Stimulated activated effector memory CD8-positive, alpha-beta T cell treated with anti-CD3 and anti-CD28 coated beads, Interleukin-12 subunit alpha, Interleukin-12 subunit beta, amount 100 ng/mL, for 72 hours (primary cell): ENCODE measurements around the gene NR3C1.
A peak's percentile ranks its signal among the peaks of the same experiment; 100 is the strongest.
"Not testable (repeated sequence)": the region's sequence is repeated elsewhere in the genome, so short reads cannot be mapped to it uniquely, and the experiment has no call there.

ENCODE experiments used
- ATAC-seq: fragments of 150-1000 bp; cut with Tn5 transposase; 2 replicates; pipeline ENCODE4 v1.10.0; 2021
- DNase-seq, 2 donors: peaks; one replicate each; pipeline ENCODE4 v3.0.0; 2021 to 2022; ENCODE audit warnings: low spot score in 2 of 2
- H3K27ac Mint-ChIP-seq: one replicate; pipeline ENCODE4 v1.8.0; 2022; ENCODE audit warnings: mild to moderate bottlenecking, mixed read lengths
- H3K36me3 Mint-ChIP-seq: one replicate; pipeline ENCODE4 v1.8.0; 2022; ENCODE audit warnings: mild to moderate bottlenecking, mixed read lengths
- H3K4me1 Mint-ChIP-seq: one replicate; pipeline ENCODE4 v1.8.0; 2022; ENCODE audit warnings: mixed read lengths
- H3K4me3 Mint-ChIP-seq: one replicate; pipeline ENCODE4 v1.8.0; 2022; ENCODE audit warnings: mild to moderate bottlenecking, mixed read lengths
- H3K9me3 Mint-ChIP-seq: one replicate; pipeline ENCODE4 v1.8.0; 2022; ENCODE audit warnings: mixed read lengths

NR3C1 gene

DNA sequence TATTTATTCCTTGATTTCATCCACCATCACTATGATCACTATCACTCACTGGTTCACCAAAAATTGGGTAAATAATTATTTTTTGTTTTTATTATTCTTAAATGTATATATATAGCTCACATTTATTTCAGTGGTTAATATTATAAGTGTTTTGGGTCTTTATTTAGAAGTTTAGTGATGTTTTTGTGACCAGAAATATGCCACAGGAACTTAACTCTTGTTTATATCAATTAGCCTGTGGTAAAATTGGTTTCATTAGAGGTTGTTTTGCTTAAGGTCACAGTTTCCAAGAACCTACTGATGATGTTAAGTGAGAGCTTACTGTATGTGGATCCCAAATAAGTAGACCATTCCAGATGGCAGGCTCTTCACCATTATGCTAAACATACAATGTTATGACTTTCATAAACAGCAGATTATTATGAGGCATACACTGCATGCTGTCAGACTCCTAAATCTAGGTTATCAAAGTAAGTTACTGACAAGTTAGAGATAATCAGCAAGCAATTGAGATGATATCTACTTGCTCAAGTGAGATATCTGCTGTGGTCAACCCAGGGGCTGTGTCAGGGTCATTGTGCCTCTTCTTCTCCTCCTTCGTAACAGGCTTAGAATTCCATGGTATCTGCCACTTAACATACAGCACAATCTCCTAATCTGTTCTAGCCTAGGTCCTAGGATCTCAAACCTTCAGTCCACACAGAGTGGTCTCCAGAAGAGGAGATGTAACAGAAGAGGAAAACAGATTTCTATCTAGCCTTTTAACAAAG is 57.6 kb downstream of the NR3C1 start:
- Mint-ChIP-seq H3K4me3 (no peak overlapping the region), H3K36me3 (no peaks in the 10 kb centered on the region), H3K9me3 (no peaks in the 10 kb centered on the region), H3K4me1 (peaks cover 40% of the 10 kb centered on the region), H3K27ac (no peak overlapping the region)
- DNase-seq (no peak), ATAC-seq (no peak)

GRCh38 chr5:143343042-143343441 is 60.4 kb downstream of the NR3C1 start:
- peaks cover 52% of the 10 kb centered on the region for H3K4me1 Mint-ChIP-seq
- peaks cover 14% of the 10 kb centered on the region for H3K36me3 Mint-ChIP-seq
- H3K27ac Mint-ChIP-seq = no peak overlapping the region
- ATAC-seq = no peak
- H3K4me3 Mint-ChIP-seq = no peak overlapping the region
- DNase-seq = no peak
- H3K9me3 Mint-ChIP-seq = no peaks in the 10 kb centered on the region

DNA sequence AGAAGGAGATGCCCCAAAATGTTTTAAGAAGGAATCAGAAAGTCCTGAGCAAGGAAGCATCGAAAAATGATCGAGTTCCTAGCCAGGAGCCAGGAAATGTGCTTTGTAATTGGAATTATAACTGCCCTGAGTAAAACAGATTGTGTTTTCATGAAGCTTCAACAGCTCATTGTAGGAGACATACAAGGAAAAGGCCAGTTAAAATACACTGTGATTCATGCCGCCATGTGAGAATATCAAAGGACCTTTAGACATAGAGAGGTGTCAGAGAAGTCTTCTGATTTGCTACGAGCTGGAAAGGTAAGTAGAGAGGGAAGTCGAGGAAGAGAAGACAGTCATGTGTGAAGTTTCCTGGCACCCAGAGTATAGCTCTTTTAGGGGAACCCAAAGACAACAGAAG is 60.9 kb downstream of the NR3C1 start:
- Mint-ChIP-seq H3K4me3 (no peak overlapping the region), H3K9me3 (no peaks in the 10 kb centered on the region), H3K36me3 (peaks cover 14% of the 10 kb centered on the region), H3K27ac (peak overlapping the region; percentile 46), H3K4me1 (peaks cover 47% of the 10 kb centered on the region)
- ATAC-seq (no peak), DNase-seq (no peak)

DNA sequence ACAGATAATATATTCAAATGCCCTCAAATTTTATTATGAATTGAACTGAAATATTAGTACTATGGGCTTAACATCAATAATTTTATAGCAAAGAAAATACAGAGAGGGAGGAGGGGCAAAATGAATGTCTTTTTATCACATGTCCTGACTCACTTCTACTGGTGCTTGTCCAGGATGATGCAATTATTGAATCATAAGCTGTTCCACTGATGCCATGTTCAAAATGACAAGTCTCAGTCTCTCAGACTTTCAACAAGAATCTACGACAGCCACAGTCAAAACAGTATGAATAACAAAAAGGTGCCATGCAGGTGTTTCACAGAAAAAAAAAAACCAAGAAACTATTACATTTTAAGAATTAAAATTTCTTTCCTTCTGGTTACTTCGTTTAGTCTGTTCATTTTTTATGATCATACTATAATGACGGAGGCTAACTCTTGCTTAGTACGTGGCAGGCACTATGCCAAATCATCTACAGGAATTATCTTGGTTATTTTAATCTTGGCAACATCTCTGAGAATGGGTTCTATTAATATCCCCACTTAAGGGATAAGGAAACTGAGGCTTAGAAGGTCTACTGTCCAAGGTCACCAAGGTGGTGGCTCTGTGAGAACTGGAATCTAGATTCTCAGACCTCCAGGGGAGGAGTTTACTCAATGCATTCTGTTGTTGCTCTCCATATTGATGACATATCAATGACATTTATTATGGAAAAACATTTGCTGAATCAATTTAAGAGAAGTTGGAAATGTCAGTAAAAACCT is 61.5 kb downstream of the NR3C1 start:
- H3K9me3 Mint-ChIP-seq = no peaks in the 10 kb centered on the region
- H3K27ac Mint-ChIP-seq = peak overlapping the region; percentile 46
- H3K4me3 Mint-ChIP-seq = no peak overlapping the region
- peaks cover 14% of the 10 kb centered on the region for H3K36me3 Mint-ChIP-seq
- peak; percentile 98 for ATAC-seq
- H3K4me1 Mint-ChIP-seq = peaks cover 43% of the 10 kb centered on the region
- DNase-seq = no peak

DNA sequence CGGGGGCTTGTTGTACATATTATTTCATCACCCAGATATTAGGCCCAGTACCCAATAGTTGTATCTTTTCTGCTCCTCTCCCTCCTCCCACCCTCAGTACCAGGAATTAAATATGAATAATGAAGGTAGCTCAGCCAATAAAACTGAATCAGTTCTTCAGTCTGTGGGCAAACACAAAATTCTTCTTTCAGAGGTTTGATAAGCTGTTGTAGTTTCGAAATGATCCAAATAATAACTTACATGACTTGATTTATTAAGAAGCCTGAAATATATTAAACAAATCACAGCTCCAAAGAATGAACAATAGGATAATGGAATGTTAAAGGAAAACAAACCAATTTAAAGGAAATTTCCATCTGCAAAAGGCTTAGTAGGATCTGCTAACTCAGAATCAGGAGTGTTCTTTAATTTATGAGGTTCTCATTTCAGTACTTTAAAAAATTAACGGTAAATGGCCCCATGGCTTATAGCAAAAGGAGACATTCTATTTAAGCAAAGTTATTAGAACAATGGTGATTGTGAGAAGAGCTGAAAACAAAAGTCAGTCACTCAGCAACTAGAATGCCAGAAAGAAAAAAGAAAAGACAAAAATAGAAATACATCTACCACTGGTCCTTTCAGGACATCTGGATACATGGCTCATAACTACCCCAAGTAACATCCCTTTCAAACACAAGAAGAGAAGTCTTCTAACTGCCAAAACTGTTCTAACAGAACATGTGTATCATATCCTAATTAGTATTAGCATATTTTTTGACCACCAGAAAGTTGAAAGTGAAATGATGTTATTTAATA is 62.4 kb downstream of the NR3C1 start:
- no peak overlapping the region for H3K27ac Mint-ChIP-seq
- H3K4me3 Mint-ChIP-seq = no peak overlapping the region
- DNase-seq (no peak), ATAC-seq (no peak)
- peaks cover 44% of the 10 kb centered on the region for H3K4me1 Mint-ChIP-seq
- H3K9me3 Mint-ChIP-seq = no peaks in the 10 kb centered on the region
- peaks cover 14% of the 10 kb centered on the region for H3K36me3 Mint-ChIP-seq

- peak overlapping the region; percentile 9 for H3K27ac Mint-ChIP-seq
- peak; percentile 64 for ATAC-seq
Observed at GRCh38 chr5:143338658-143339366, 64.7 kb downstream of the NR3C1 start.

DNA sequence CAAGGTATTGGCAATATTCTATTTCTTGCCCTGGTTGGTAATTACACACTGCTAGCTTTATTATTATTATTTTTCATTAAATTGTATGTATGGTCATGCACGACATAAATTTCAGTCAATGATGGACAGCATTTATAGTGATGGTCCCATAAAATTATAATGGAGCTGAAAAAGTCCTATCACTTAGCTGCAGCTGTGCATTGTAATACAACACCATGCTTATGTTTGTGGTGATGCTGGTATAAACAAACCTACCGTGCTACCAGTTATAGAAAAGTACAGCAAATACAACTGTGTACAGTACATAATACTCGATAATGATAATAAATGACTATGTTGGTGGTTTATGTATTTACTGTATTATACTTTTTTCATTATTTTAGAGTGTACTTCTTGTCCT is 65.5 kb downstream of the NR3C1 start:
- Mint-ChIP-seq H3K36me3 (peaks cover 34% of the 10 kb centered on the region), H3K9me3 (no peaks in the 10 kb centered on the region), H3K4me3 (no peak overlapping the region), H3K27ac (no peak overlapping the region), H3K4me1 (peaks cover 39% of the 10 kb centered on the region)
- ATAC-seq (no peak), DNase-seq (no peak)

More at GRCh38 chr5:143338658-143339366, 64.7 kb downstream of the NR3C1 start:
- H3K4me1 Mint-ChIP-seq = peaks cover 47% of the 10 kb centered on the region
- DNase-seq = no peak
- peaks cover 29% of the 10 kb centered on the region for H3K36me3 Mint-ChIP-seq
- no peak overlapping the region for H3K4me3 Mint-ChIP-seq
- no peaks in the 10 kb centered on the region for H3K9me3 Mint-ChIP-seq

DNA sequence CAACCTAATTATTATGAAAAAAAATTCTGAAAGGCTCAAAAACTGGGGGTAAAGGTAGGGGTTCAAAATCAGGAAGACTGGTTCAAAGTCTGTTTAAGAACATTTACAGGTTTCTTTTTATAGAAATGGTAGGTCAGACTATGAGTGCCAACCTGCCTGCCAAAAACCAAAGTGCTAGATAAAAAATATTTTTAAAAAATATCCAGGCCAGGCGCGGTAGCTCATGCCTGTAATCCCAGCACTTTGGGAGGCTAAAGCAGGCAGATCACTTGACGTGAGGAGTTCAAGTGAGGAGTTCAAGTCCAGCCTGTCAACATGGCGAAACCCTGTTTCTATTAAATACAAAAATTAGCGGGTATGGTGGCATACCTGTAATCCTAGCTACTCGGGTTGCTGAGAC is 67.0 kb downstream of the NR3C1 start:
- peaks cover 34% of the 10 kb centered on the region for H3K36me3 Mint-ChIP-seq
- H3K4me3 Mint-ChIP-seq = no peak overlapping the region
- peaks cover 28% of the 10 kb centered on the region for H3K4me1 Mint-ChIP-seq
- DNase-seq (no peak), ATAC-seq (no peak)
- no peak overlapping the region for H3K27ac Mint-ChIP-seq
- H3K9me3 Mint-ChIP-seq = no peaks in the 10 kb centered on the region

GRCh38 chr5:143334903-143335302 is 68.6 kb downstream of the NR3C1 start:
- H3K27ac Mint-ChIP-seq = no peak overlapping the region
- ATAC-seq (peak; percentile 90), DNase-seq (no peak)
- H3K9me3 Mint-ChIP-seq = no peaks in the 10 kb centered on the region
- H3K4me1 Mint-ChIP-seq = peaks cover 30% of the 10 kb centered on the region
- H3K4me3 Mint-ChIP-seq = no peak overlapping the region
- H3K36me3 Mint-ChIP-seq = peaks cover 34% of the 10 kb centered on the region

GRCh38 chr5:143334380-143334779 is 69.1 kb downstream of the NR3C1 start:
- H3K9me3 Mint-ChIP-seq, H3K27ac Mint-ChIP-seq, ATAC-seq, H3K4me3 Mint-ChIP-seq, DNase-seq: not testable (repeated sequence)
- Mint-ChIP-seq H3K36me3 (peaks cover 30% of the 10 kb centered on the region), H3K4me1 (peaks cover 25% of the 10 kb centered on the region)

DNA sequence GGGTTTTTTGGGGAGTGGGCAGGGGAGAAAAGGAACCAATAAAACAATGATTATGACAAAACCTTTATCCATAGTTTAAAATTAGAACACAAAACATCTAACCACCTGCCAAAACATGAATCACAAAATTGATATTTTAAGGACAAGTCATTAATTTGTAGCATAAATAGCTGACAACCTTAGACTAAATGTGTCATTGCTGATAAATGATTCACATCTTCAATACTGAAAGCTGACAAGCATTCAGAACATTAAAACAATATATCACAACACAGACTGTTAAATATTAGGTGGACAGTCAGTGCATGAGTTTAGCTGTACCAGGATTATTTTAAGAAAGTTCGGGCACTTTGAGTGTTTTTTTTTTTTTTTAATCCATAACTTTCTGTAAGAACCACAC is 71.5 kb downstream of the NR3C1 start:
- peaks cover 6% of the 10 kb centered on the region for H3K9me3 Mint-ChIP-seq
- H3K36me3 Mint-ChIP-seq = peaks cover 20% of the 10 kb centered on the region
- no peak overlapping the region for H3K27ac Mint-ChIP-seq
- peaks cover 43% of the 10 kb centered on the region for H3K4me1 Mint-ChIP-seq
- DNase-seq (no peak), ATAC-seq (peak; percentile 28)
- H3K4me3 Mint-ChIP-seq = no peak overlapping the region

GRCh38 chr5:143329843-143330242 is 73.6 kb downstream of the NR3C1 start:
- H3K27ac Mint-ChIP-seq = no peak overlapping the region
- peaks cover 15% of the 10 kb centered on the region for H3K36me3 Mint-ChIP-seq
- H3K4me3 Mint-ChIP-seq = no peak overlapping the region
- H3K4me1 Mint-ChIP-seq = peaks cover 40% of the 10 kb centered on the region
- no peak for ATAC-seq
- no peak for DNase-seq
- peaks cover 6% of the 10 kb centered on the region for H3K9me3 Mint-ChIP-seq

DNA sequence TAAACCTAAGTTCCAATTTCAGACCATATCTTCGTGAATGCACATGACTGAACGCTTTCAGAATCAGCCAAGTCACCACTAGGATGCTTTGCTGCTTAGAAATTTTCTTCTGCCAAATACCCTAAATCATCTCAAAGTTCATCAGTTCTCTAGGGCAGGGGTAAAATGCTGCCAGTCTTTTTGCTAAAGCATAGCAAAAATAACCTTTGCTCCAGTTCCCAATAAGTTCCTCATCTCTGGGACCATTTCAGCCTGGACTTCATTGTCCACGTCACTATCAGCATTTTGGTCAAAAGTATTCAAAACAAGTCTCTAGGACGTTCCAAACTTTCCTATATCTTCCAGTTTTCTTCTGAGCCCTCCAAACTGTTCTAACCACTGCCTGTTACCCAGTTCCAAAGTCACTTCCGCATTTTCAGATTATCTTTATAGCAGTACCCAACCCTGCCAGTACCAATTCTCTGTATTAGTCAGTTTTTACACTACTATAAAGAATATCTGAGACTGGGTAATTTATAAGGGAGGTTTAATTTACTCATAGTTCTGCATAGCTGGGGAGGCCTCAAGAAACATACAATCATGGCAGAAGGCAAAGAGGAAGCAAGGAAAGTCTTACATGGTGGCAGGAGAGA is 74.8 kb downstream of the NR3C1 start:
- H3K4me3 Mint-ChIP-seq = no peak overlapping the region
- DNase-seq = no peak
- H3K9me3 Mint-ChIP-seq = peaks cover 6% of the 10 kb centered on the region
- H3K27ac Mint-ChIP-seq = no peak overlapping the region
- peaks cover 52% of the 10 kb centered on the region for H3K4me1 Mint-ChIP-seq
- ATAC-seq = no peak
- H3K36me3 Mint-ChIP-seq = peaks cover 10% of the 10 kb centered on the region

- ATAC-seq, DNase-seq, H3K27ac Mint-ChIP-seq, H3K4me3 Mint-ChIP-seq, H3K9me3 Mint-ChIP-seq, H3K36me3 Mint-ChIP-seq: not testable (repeated sequence)
- peaks cover 65% of the 10 kb centered on the region for H3K4me1 Mint-ChIP-seq
Observed at GRCh38 chr5:143325086-143325485, 78.4 kb downstream of the NR3C1 start.
